SK-N-SH (cell line): ENCODE results near the gene ZNF79. TPM values are rescaled to one million over a fixed set of nuclear protein-coding genes. Genes with fewer than 3 reads are reported as not detected.

Experiments used
- CTCF ChIA-PET: fragments of 300-600, 350-600 bp; formaldehyde crosslinking; extraction: SDS; loops from one replicate; lab custom pipeline; 2021; lab: Yijun Ruan, JAX
- POLR2A ChIA-PET: fragments of 350-600 bp; sonication (Branson Sonifier 250); formaldehyde crosslinking; extraction: SDS; loops from one replicate; lab custom pipeline; 2020; ENCODE audit warnings: antibody characterized with exemption, inconsistent platforms; lab: Yijun Ruan, JAX
- DNase-seq: peaks from one replicate; pipeline ENCODE4 v3.0.0; 2012
- H2AFZ ChIP-seq: fragments of 200-600 bp; sonication (generic); 2 replicates; pipeline ENCODE4 v1.8.1; 2016; ENCODE audit warnings: antibody characterized with exemption, mild to moderate bottlenecking, low read depth
- H3F3A ChIP-seq: fragments of 200-600 bp; sonication (generic); replicated peaks from 2 replicates; pipeline ENCODE3; 2016; ENCODE audit warnings: antibody characterized with exemption, mild to moderate bottlenecking; ENCODE audit not compliant: insufficient read depth
- H3K27ac ChIP-seq, 2 experiments: fragments of 200-500 bp in 1 of 2; fragments of 200-600 bp in 1 of 2; sonication (Bioruptor generic) in 1 of 2; sonication (generic), shearing (Covaris generic) in 1 of 2; 2 replicates each; pipeline versions ENCODE4 v1.5.1 to v1.6.1; 2014 to 2016; ENCODE audit warnings: low read depth in 2 of 2, inconsistent platforms in 1 of 2, low read length in 1 of 2, mild to moderate bottlenecking in 1 of 2, mixed read lengths in 1 of 2
- H3K27me3 ChIP-seq: fragments of 200-600 bp; sonication (generic), shearing (Covaris generic); 2 replicates; pipeline ENCODE4 v1.6.1; 2016; ENCODE audit warnings: mixed run types; ENCODE audit not compliant: insufficient read depth
- H3K36me3 ChIP-seq, 2 experiments: fragments of 200-500 bp in 1 of 2; fragments of 200-600 bp in 1 of 2; sonication (Bioruptor generic) in 1 of 2; sonication (generic) in 1 of 2; replicated peaks in 1 of 2; 2 replicates each; pipeline versions ENCODE3 to v1.5.1; 2014 to 2016; ENCODE audit warnings: low read length in 1 of 2, mild to moderate bottlenecking in 1 of 2; ENCODE audit not compliant: insufficient read depth in 2 of 2, control insufficient read depth in 1 of 2
- H3K4me1 ChIP-seq, 2 experiments: fragments of 200-500 bp in 1 of 2; fragments of 200-600 bp in 1 of 2; sonication (Bioruptor generic) in 1 of 2; sonication (generic), shearing (Covaris generic) in 1 of 2; 2 replicates each; pipeline versions ENCODE4 v1.5.1 to v1.6.1; 2014 to 2016; ENCODE audit warnings: low read depth in 1 of 2, low read length in 1 of 2, mixed run types in 1 of 2; ENCODE audit not compliant: insufficient read depth in 2 of 2, control insufficient read depth in 1 of 2
- H3K4me2 ChIP-seq: fragments of 200-600 bp; sonication (generic), shearing (Covaris generic); 2 replicates; pipeline ENCODE4 v1.6.1; 2017; ENCODE audit warnings: mixed run types
- H3K4me3 ChIP-seq, 2 experiments: fragments of 200-500 bp in 1 of 2; fragments of 200-600 bp in 1 of 2; sonication (Bioruptor generic) in 1 of 2; sonication (generic), shearing (Covaris generic) in 1 of 2; 2 replicates each; pipeline versions ENCODE4 v1.5.1 to v1.8.1; 2014 to 2016; ENCODE audit warnings: low read depth in 2 of 2, inconsistent platforms in 1 of 2, low read length in 1 of 2, mild to moderate bottlenecking in 1 of 2, mixed read lengths in 1 of 2, moderate library complexity in 1 of 2
- H3K79me2 ChIP-seq: fragments of 200-600 bp; sonication (generic); 2 replicates; pipeline ENCODE4 v1.8.1; 2017; ENCODE audit warnings: mild to moderate bottlenecking; ENCODE audit not compliant: insufficient read depth
- H3K9ac ChIP-seq: fragments of 200-600 bp; sonication (generic); 2 replicates; pipeline ENCODE4 v1.6.1; 2017; ENCODE audit warnings: mixed run types
- H3K9me2 ChIP-seq: fragments of 200-600 bp; sonication (generic); 2 replicates; pipeline ENCODE4 v1.6.1; 2017; ENCODE audit warnings: mixed run types
- H3K9me3 ChIP-seq: fragments of 200-600 bp; sonication (generic); 2 replicates; pipeline ENCODE4 v1.6.1; 2017; ENCODE audit warnings: mixed run types, mild to moderate bottlenecking, moderate library complexity
- H4K20me1 ChIP-seq: fragments of 200-600 bp; sonication (generic); 2 replicates; pipeline ENCODE4 v1.6.1; 2017; ENCODE audit warnings: mild to moderate bottlenecking, mixed run types; ENCODE audit not compliant: insufficient read depth
- CHD2 ChIP-seq: fragments of 150-350 bp; IDR thresholded peaks from 2 replicates; pipeline ENCODE4 v1.6.1; 2018; ENCODE audit warnings: low read length; ENCODE audit not compliant: partially characterized antibody
- CTCF ChIP-seq: fragments of 200-600 bp; sonication (generic); IDR thresholded peaks from 2 replicates; pipeline ENCODE4 v1.6.1; 2017; ENCODE audit warnings: antibody characterized with exemption, mild to moderate bottlenecking, moderate library complexity
- EZH2phosphoT487 ChIP-seq: fragments of 200-600 bp; sonication (generic); IDR thresholded peaks from 2 replicates; pipeline ENCODE4 v1.6.1; 2017; ENCODE audit warnings: low read depth, mixed run types, mild to moderate bottlenecking, antibody characterized with exemption, moderate library complexity, borderline replicate concordance
- FOXJ3 ChIP-seq: sonication (generic); formaldehyde crosslinking; IDR thresholded peaks from 2 replicates; pipeline ENCODE4 v1.5.1; 2020; ENCODE audit warnings: mild to moderate bottlenecking, missing genetic modification reagents
- GATA2 ChIP-seq: sonication (generic); formaldehyde crosslinking; IDR thresholded peaks from 2 replicates; pipeline ENCODE4 v1.5.0; 2020; ENCODE audit warnings: mild to moderate bottlenecking, missing genetic modification reagents
- JUND ChIP-seq: IDR thresholded peaks from 2 replicates; pipeline ENCODE4 v1.4.0; 2012
- MEF2A ChIP-seq: IDR thresholded peaks from 2 replicates; pipeline ENCODE4 v1.4.0; 2012; ENCODE audit warnings: low read depth, borderline replicate concordance
- NFIC ChIP-seq: IDR thresholded peaks from 2 replicates; pipeline ENCODE4 v1.4.0; 2012; ENCODE audit warnings: borderline replicate concordance
- NRF1 ChIP-seq: IDR thresholded peaks from 2 replicates; pipeline ENCODE4 v1.6.1; 2012; ENCODE audit warnings: low read depth, mild to moderate bottlenecking, low read length
- POLR2AphosphoS5 ChIP-seq: IDR thresholded peaks from 2 replicates; pipeline ENCODE4 v1.6.1; 2012; ENCODE audit warnings: low read depth, low read length
- RCOR1 ChIP-seq: fragments of 150-350 bp; IDR thresholded peaks from 2 replicates; pipeline ENCODE4 v1.6.1; 2017; ENCODE audit warnings: antibody characterized with exemption, low read length
- RXRA ChIP-seq: IDR thresholded peaks from 2 replicates; pipeline ENCODE4 v1.4.0; 2012; ENCODE audit warnings: low read depth, mild to moderate bottlenecking, borderline replicate concordance
- SIN3A ChIP-seq: IDR thresholded peaks from 2 replicates; pipeline ENCODE4 v1.6.1; 2012; ENCODE audit warnings: low read depth, mild to moderate bottlenecking, low read length, moderate library complexity, borderline replicate concordance
- SMC3 ChIP-seq: IDR thresholded peaks from 2 replicates; pipeline ENCODE4 v1.6.1; 2012; ENCODE audit warnings: low read depth, low read length, improper control_type of control experiment
- TCF12 ChIP-seq: IDR thresholded peaks from 2 replicates; pipeline ENCODE4 v1.4.0; 2012
- TEAD4 ChIP-seq: IDR thresholded peaks from 2 replicates; pipeline ENCODE4 v1.4.0; 2012; ENCODE audit warnings: mild to moderate bottlenecking, borderline replicate concordance; ENCODE audit not compliant: insufficient read depth
- USF1 ChIP-seq: IDR thresholded peaks from 2 replicates; pipeline ENCODE4 v1.4.0; 2012; ENCODE audit warnings: low read depth, borderline replicate concordance
- WGBS: methylation state at CpG from one replicate; pipeline ENCODE4 v1.1.6; 2017; ENCODE audit warnings: low lambda C conversion rate; 5-methylcytosine and 5-hydroxymethylcytosine counted together
- polyA plus RNA-seq, 3 experiments: library from polyadenylated mRNA; depleted of rRNA; stranded (reverse); fragments of >200 nt; gene quantifications; 2 replicates each; pipeline ENCODE4 v1.2.3, GENCODE V29; 2012
- TF ChIP-seq, protein P1 (sequence below): IDR thresholded peaks from 2 replicates; pipeline ENCODE4; 2012
- TF ChIP-seq, protein P2 (sequence below): IDR thresholded peaks from 2 replicates; pipeline ENCODE4 v1.4.0; 2012; ENCODE audit warnings: low read depth

The ZNF79 gene
- polyA plus RNA-seq, 1 of the 3 experiments (the other 2 are of a cell fraction) = 4.6 TPM

DNA sequence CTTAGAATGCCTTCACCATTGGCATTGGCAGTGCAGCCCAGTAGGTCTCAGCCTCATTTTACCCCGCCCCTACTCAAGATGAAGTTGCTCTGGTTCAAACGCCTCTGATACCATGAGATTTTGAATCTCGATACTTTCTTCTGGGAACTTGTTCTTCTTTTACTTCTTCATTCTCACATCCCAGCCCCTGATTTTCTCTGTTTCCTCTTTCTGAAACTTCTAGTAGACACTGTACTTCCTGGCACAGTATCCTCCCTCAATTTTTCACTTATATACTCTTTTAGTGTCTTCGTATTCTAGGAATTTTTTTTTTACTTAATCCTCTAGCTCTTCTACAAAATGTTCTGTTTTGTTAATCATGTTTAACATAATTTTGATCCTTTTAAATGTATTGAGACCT lies 13.1 kb upstream of the ZNF79 start:
- H3K79me2 ChIP-seq = no peaks in the 10 kb centered on the region
- no peak overlapping the region for H3K4me2 ChIP-seq
- no peaks in the 10 kb centered on the region for H3F3A ChIP-seq
- no peaks in the 10 kb centered on the region for H3K9me3 ChIP-seq
- no peaks in the 10 kb centered on the region for H3K27me3 ChIP-seq
- CTCF ChIA-PET = interaction anchor here (0.9 kb wide), 1 partner anchor 12 kb away, joined by 3 read pairs; no protein-coding TSS in a partner anchor
- peaks cover 0 to 3% of the 10 kb centered on the region in 2 experiments for H3K36me3 ChIP-seq
- no peak overlapping the region for H2AFZ ChIP-seq
- no peak overlapping the region for H3K9ac ChIP-seq
- no peaks in the 10 kb centered on the region for H4K20me1 ChIP-seq
- POLR2A ChIA-PET = no interaction called here
- H3K4me3 ChIP-seq = no peak overlapping the region
- DNase-seq = no peak
- 98% methylated on average over 4 of the region's 4 CpGs for WGBS
- peaks cover 0 to 7% of the 10 kb centered on the region in 2 experiments; a peak in 1 of 4 replicates for H3K4me1 ChIP-seq
- TF ChIP-seq EZH2phosphoT487 = no peak
- no peak for TF ChIP-seq SMC3
- no peak for TF ChIP-seq TCF12
- TF ChIP-seq TEAD4 = no peak
- no peak for TF ChIP-seq USF1
- TF ChIP-seq GATA2 (CRISPR knock-in tag) = no peak
- TF ChIP-seq SIN3A = no peak
- TF ChIP-seq RCOR1 = no peak
- no peak for TF ChIP-seq FOXJ3 (CRISPR knock-in tag)
- H3K9me2 ChIP-seq = no peaks in the 10 kb centered on the region
- H3K27ac ChIP-seq = no peak overlapping the region

GRCh38 chr9:127415141-127415540 lies 9.0 kb upstream of the ZNF79 start:
- no peaks in the 10 kb centered on the region for H4K20me1 ChIP-seq
- peaks cover 0 to 7% of the 10 kb centered on the region in 2 experiments; a peak in 1 of 4 replicates for H3K4me1 ChIP-seq
- H3K9ac ChIP-seq = no peak overlapping the region
- no peaks in the 10 kb centered on the region for H3K36me3 ChIP-seq
- no peaks in the 10 kb centered on the region for H3K9me2 ChIP-seq
- no peak for TF ChIP-seq NFIC
- TF ChIP-seq CTCF = no peak
- TF ChIP-seq MEF2A = no peak
- no peak for TF ChIP-seq TCF12
- TF ChIP-seq, protein P1, sequence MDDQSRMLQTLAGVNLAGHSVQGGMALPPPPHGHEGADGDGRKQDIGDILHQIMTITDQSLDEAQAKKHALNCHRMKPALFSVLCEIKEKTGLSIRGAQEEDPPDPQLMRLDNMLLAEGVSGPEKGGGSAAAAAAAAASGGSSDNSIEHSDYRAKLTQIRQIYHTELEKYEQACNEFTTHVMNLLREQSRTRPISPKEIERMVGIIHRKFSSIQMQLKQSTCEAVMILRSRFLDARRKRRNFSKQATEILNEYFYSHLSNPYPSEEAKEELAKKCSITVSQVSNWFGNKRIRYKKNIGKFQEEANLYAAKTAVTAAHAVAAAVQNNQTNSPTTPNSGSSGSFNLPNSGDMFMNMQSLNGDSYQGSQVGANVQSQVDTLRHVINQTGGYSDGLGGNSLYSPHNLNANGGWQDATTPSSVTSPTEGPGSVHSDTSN = no peak
- TF ChIP-seq RXRA = no peak
- TF ChIP-seq TEAD4 = no peak
- no peak for TF ChIP-seq POLR2AphosphoS5
- TF ChIP-seq USF1 = no peak
- TF ChIP-seq JUND = no peak
- TF ChIP-seq NRF1 = no peak
- no peak for TF ChIP-seq SIN3A
- no peak for TF ChIP-seq CHD2
- no peak for TF ChIP-seq SMC3
- TF ChIP-seq, protein P2, sequence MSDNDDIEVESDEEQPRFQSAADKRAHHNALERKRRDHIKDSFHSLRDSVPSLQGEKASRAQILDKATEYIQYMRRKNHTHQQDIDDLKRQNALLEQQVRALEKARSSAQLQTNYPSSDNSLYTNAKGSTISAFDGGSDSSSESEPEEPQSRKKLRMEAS = no peak
- no peak for TF ChIP-seq EZH2phosphoT487
- TF ChIP-seq, all 33 proteins: peak for 0
- H3K9me3 ChIP-seq = no peaks in the 10 kb centered on the region
- no peak overlapping the region for H3K4me3 ChIP-seq
- 98% methylated on average over 4 of the region's 4 CpGs for WGBS
- H3K4me2 ChIP-seq = no peak overlapping the region
- ChIA-PET POLR2A (interaction anchor here (1.0 to 1.6 kb wide), 2 partner anchors 8 to 9 kb away, joined by 3 to 4 read pairs; partner anchors contain the start of gene ZNF79), CTCF (no interaction called here)
- no peak overlapping the region for H3K27ac ChIP-seq
- no peak overlapping the region for H2AFZ ChIP-seq
- H3K27me3 ChIP-seq = no peaks in the 10 kb centered on the region
- no peaks in the 10 kb centered on the region for H3K79me2 ChIP-seq
- H3F3A ChIP-seq = no peaks in the 10 kb centered on the region
- DNase-seq = no peak
